Measurements from ENCODE around the gene TRAF2.

DNA sequence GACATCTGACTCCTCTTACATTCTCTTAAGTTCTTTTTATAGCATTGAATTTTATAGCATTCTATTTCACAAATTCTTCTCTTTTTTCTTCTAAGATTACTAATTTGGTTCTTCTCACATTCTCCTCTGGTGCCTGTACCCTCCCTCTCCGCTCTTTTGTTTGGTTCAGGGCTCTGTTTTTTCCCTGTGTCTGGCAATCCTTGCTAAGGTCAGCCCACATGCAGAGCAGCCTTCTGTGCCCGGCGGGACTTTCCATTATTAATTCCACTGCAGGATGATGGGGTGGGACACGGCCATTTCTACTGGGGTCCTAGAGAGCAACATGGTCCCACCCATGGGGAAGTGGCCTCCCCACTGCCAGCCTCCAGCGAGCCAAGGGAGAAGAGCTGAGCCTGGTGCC, 9.8 kb upstream of the TRAF2 start:
- no peak for TF ChIP-seq CTCF (IDR thresholded peaks at IDR 0.05 in 8 of 11, conservative IDR thresholded peaks at IDR 0.05 in 3 of 11)
- TF ChIP-seq POLR2AphosphoS5 (IDR thresholded peaks at IDR 0.05) = no peak
- TF ChIP-seq POLR2A (IDR thresholded peaks at IDR 0.05) = no peak

Measured in spleen (tissue), 7 donors.